SK-N-SH treated with all-trans-retinoic acid at 6 μM for 48 hours (cell line): ENCODE measurements around the gene TSEN2.
"Not testable (repeated sequence)": the region's sequence is repeated elsewhere in the genome, so short reads cannot be mapped to it uniquely, and the experiment has no call there.

Experiments
- ATAC-seq: fragments of 200-7000 bp; cut with Tn5 transposase; 3 replicates; pipeline ENCODE4 v1.9.1; 2020; ENCODE audit warnings: mild to moderate bottlenecking, moderate library complexity
- ARNTL ChIP-seq: fragments of 450-650 bp; formaldehyde crosslinking; IDR thresholded peaks from 2 replicates; pipeline ENCODE4 v1.5.0; 2020; ENCODE audit warnings: low read depth, mild to moderate bottlenecking, moderate library complexity, borderline replicate concordance
- BACH2 ChIP-seq: fragments of 250-450 bp; sonication (Bioruptor Pico); IDR thresholded peaks from 2 replicates; pipeline ENCODE4 v1.9.0; 2021; ENCODE audit warnings: mild to moderate bottlenecking, borderline replicate concordance
- CREB5 ChIP-seq: fragments of 250-450 bp; sonication (Bioruptor Pico); IDR thresholded peaks from 2 replicates; pipeline ENCODE4 v1.5.1; 2020; ENCODE audit warnings: low read depth, mild to moderate bottlenecking, moderate library complexity
- CSDC2 ChIP-seq: fragments of 250-450 bp; sonication (Bioruptor Pico); IDR thresholded peaks from 2 replicates; pipeline ENCODE4 v1.5.0; 2020; ENCODE audit warnings: mild to moderate bottlenecking, moderate library complexity
- ESRRG ChIP-seq: fragments of 250-450 bp; sonication (Bioruptor Pico); IDR thresholded peaks from 2 replicates; pipeline ENCODE4 v1.6.1; 2021; ENCODE audit warnings: mild to moderate bottlenecking
- GLIS3 ChIP-seq: fragments of 250-450 bp; sonication (Bioruptor Pico); IDR thresholded peaks from 2 replicates; pipeline ENCODE4 v1.5.0; 2020; ENCODE audit warnings: mild to moderate bottlenecking, moderate library complexity
- ISL1 ChIP-seq: fragments of 250-450 bp; sonication (Bioruptor Pico); IDR thresholded peaks from 2 replicates; pipeline ENCODE4 v2.1.2; 2022; ENCODE audit warnings: mild to moderate bottlenecking, moderate library complexity
- OSR1 ChIP-seq: fragments of 250-450 bp; sonication (Bioruptor Pico); IDR thresholded peaks from 2 replicates; pipeline ENCODE4 v1.8.0; 2022; ENCODE audit warnings: moderate library complexity, mild to moderate bottlenecking, inconsistent platforms
- PPARA ChIP-seq: fragments of 250-450 bp; sonication (Bioruptor Pico); IDR thresholded peaks from 2 replicates; pipeline ENCODE4 v1.5.0; 2020; ENCODE audit warnings: mild to moderate bottlenecking, borderline replicate concordance
- RARB ChIP-seq: fragments of 250-450 bp; sonication (Bioruptor Pico); IDR thresholded peaks from 2 replicates; pipeline ENCODE4 v1.8.0; 2021; ENCODE audit warnings: mild to moderate bottlenecking, moderate library complexity
- SNAI2 ChIP-seq: fragments of 250-450 bp; sonication (Bioruptor Pico); IDR thresholded peaks from 2 replicates; pipeline ENCODE4 v1.5.0; 2020; ENCODE audit warnings: mild to moderate bottlenecking, moderate library complexity
- TCF4 ChIP-seq: fragments of 250-450 bp; sonication (Bioruptor Pico); IDR thresholded peaks from 2 replicates; pipeline ENCODE4 v1.8.0; 2021; ENCODE audit warnings: mild to moderate bottlenecking, moderate library complexity, borderline replicate concordance
- TOX ChIP-seq: fragments of 250-450 bp; sonication (Bioruptor Pico); IDR thresholded peaks from 2 replicates; pipeline ENCODE4 v1.8.0; 2021; ENCODE audit warnings: mild to moderate bottlenecking, moderate library complexity, borderline replicate concordance
- ZFP3 ChIP-seq: fragments of 250-450 bp; sonication (Bioruptor Pico); IDR thresholded peaks from 2 replicates; pipeline ENCODE4 v1.5.0; 2020; ENCODE audit warnings: mild to moderate bottlenecking, moderate library complexity
- ZNF565 ChIP-seq: fragments of 450-650 bp; formaldehyde crosslinking; conservative IDR thresholded peaks from 2 replicates; pipeline ENCODE4 v1.5.0; 2020; ENCODE audit warnings: low read depth, mild to moderate bottlenecking, moderate library complexity
- ZNF70 ChIP-seq: fragments of 450-650 bp; formaldehyde crosslinking; IDR thresholded peaks from 2 replicates; pipeline ENCODE4 v1.5.0; 2020; ENCODE audit warnings: mild to moderate bottlenecking, moderate library complexity
- ZNF8 ChIP-seq: fragments of 450-650 bp; formaldehyde crosslinking; IDR thresholded peaks from 2 replicates; pipeline ENCODE4 v1.5.0; 2020; ENCODE audit warnings: mild to moderate bottlenecking, moderate library complexity
- TF ChIP-seq, protein P1 (sequence below): fragments of 250-450 bp; sonication (Bioruptor Pico); IDR thresholded peaks from 2 replicates; pipeline ENCODE4 v1.5.1; 2021; ENCODE audit warnings: mild to moderate bottlenecking, moderate library complexity
- TF ChIP-seq, protein P2 (sequence below): fragments of 250-450 bp; sonication (Bioruptor Pico); IDR thresholded peaks from 2 replicates; pipeline ENCODE4 v1.5.0; 2020; ENCODE audit warnings: mild to moderate bottlenecking, moderate library complexity
- TF ChIP-seq, protein P3 (sequence below): fragments of 250-450 bp; sonication (Bioruptor Pico); IDR thresholded peaks from 2 replicates; pipeline ENCODE4 v1.8.0; 2020; ENCODE audit warnings: mild to moderate bottlenecking, moderate library complexity, borderline replicate concordance
- TF ChIP-seq, protein P4 (sequence below): fragments of 250-450 bp; sonication (Bioruptor Pico); IDR thresholded peaks from 2 replicates; pipeline ENCODE4 v1.8.0; 2021; ENCODE audit warnings: low read depth, mild to moderate bottlenecking, moderate library complexity, borderline replicate concordance

Gene TSEN2

GRCh38 chr3:12468276-12468675, 16.0 kb upstream of the TSEN2 start:
- TF ChIP-seq PPARA (CRISPR knock-in tag) (no peak), ISL1 (CRISPR knock-in tag) (no peak), OSR1 (CRISPR knock-in tag) (no peak), ZNF565 (CRISPR knock-in tag) (no peak), CREB5 (CRISPR knock-in tag) (no peak), BACH2 (CRISPR knock-in tag) (no peak), CSDC2 (CRISPR knock-in tag) (no peak), ZFP3 (CRISPR knock-in tag) (no peak), TCF4 (CRISPR knock-in tag) (no peak), TOX (CRISPR knock-in tag) (no peak), ESRRG (CRISPR knock-in tag) (no peak), RARB (no peak), ZNF8 (CRISPR knock-in tag) (no peak), ARNTL (no peak), ZNF70 (no peak), SNAI2 (CRISPR knock-in tag) (no peak), GLIS3 (no peak)
- TF ChIP-seq, protein P1, sequence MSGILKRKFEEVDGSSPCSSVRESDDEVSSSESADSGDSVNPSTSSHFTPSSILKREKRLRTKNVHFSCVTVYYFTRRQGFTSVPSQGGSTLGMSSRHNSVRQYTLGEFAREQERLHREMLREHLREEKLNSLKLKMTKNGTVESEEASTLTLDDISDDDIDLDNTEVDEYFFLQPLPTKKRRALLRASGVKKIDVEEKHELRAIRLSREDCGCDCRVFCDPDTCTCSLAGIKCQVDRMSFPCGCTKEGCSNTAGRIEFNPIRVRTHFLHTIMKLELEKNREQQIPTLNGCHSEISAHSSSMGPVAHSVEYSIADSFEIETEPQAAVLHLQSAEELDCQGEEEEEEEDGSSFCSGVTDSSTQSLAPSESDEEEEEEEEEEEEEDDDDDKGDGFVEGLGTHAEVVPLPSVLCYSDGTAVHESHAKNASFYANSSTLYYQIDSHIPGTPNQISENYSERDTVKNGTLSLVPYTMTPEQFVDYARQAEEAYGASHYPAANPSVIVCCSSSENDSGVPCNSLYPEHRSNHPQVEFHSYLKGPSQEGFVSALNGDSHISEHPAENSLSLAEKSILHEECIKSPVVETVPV (CRISPR knock-in tag): no peak
- TF ChIP-seq, protein P2, sequence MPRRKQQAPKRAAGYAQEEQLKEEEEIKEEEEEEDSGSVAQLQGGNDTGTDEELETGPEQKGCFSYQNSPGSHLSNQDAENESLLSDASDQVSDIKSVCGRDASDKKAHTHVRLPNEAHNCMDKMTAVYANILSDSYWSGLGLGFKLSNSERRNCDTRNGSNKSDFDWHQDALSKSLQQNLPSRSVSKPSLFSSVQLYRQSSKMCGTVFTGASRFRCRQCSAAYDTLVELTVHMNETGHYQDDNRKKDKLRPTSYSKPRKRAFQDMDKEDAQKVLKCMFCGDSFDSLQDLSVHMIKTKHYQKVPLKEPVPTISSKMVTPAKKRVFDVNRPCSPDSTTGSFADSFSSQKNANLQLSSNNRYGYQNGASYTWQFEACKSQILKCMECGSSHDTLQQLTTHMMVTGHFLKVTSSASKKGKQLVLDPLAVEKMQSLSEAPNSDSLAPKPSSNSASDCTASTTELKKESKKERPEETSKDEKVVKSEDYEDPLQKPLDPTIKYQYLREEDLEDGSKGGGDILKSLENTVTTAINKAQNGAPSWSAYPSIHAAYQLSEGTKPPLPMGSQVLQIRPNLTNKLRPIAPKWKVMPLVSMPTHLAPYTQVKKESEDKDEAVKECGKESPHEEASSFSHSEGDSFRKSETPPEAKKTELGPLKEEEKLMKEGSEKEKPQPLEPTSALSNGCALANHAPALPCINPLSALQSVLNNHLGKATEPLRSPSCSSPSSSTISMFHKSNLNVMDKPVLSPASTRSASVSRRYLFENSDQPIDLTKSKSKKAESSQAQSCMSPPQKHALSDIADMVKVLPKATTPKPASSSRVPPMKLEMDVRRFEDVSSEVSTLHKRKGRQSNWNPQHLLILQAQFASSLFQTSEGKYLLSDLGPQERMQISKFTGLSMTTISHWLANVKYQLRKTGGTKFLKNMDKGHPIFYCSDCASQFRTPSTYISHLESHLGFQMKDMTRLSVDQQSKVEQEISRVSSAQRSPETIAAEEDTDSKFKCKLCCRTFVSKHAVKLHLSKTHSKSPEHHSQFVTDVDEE (CRISPR knock-in tag): no peak
- TF ChIP-seq, protein P3, sequence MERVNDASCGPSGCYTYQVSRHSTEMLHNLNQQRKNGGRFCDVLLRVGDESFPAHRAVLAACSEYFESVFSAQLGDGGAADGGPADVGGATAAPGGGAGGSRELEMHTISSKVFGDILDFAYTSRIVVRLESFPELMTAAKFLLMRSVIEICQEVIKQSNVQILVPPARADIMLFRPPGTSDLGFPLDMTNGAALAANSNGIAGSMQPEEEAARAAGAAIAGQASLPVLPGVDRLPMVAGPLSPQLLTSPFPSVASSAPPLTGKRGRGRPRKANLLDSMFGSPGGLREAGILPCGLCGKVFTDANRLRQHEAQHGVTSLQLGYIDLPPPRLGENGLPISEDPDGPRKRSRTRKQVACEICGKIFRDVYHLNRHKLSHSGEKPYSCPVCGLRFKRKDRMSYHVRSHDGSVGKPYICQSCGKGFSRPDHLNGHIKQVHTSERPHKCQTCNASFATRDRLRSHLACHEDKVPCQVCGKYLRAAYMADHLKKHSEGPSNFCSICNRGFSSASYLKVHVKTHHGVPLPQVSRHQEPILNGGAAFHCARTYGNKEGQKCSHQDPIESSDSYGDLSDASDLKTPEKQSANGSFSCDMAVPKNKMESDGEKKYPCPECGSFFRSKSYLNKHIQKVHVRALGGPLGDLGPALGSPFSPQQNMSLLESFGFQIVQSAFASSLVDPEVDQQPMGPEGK (CRISPR knock-in tag): no peak
- no peak for ATAC-seq

DNA sequence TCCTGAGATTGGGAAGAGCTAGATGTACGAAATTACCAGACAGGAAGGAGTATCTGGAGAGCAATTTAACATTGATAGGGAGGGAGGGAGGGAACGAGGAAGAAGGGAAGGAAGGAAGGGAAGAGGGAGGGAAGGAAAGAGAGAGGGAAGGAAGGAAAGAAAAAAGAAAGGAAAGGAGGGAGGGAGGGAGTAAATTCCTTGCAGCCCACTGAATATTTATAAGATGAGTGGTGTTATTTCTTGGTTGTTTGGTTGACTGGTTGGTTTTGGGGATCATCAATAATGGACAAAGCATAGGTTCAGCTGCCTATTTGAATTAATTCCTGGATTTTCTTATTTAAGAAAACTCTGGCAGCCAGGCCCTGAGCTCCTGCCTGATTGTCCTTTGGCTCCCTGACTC, 15.5 kb upstream of the TSEN2 start:
- ATAC-seq: no peak
- TF ChIP-seq RARB: no peak
- TF ChIP-seq, protein P3 (CRISPR knock-in tag): no peak
- TF ChIP-seq, protein P1 (CRISPR knock-in tag): no peak
- no peak for TF ChIP-seq GLIS3
- no peak for TF ChIP-seq ISL1 (CRISPR knock-in tag)
- TF ChIP-seq, protein P4, sequence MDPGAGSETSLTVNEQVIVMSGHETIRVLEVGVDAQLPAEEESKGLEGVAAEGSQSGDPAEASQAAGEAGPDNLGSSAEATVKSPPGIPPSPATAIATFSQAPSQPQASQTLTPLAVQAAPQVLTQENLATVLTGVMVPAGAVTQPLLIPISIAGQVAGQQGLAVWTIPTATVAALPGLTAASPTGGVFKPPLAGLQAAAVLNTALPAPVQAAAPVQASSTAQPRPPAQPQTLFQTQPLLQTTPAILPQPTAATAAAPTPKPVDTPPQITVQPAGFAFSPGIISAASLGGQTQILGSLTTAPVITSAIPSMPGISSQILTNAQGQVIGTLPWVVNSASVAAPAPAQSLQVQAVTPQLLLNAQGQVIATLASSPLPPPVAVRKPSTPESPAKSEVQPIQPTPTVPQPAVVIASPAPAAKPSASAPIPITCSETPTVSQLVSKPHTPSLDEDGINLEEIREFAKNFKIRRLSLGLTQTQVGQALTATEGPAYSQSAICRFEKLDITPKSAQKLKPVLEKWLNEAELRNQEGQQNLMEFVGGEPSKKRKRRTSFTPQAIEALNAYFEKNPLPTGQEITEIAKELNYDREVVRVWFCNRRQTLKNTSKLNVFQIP (CRISPR knock-in tag): no peak
- no peak for TF ChIP-seq OSR1 (CRISPR knock-in tag)
- TF ChIP-seq CREB5 (CRISPR knock-in tag): no peak
- TF ChIP-seq, protein P2 (CRISPR knock-in tag): no peak
- TF ChIP-seq, all 23 proteins: peak for 0

DNA sequence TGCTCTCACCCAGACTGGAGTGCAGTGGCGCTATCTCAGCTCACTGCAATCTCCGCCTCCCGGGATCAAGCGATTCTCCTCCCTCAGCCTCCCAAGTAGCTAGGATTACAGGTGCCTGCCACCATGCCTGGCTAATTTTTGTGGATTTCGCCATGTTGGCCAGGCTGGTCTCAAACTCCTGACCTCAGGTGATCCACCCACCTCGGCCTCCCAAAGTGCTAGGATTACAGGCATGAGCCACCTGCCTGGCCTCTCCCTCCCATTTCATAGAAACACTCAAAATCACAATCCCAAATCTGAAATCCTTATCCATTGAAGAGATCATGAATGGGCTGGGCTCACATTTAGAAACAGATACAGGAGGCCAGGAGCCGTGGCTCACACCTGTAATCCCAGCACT, 15.1 kb upstream of the TSEN2 start:
- ATAC-seq: not testable (repeated sequence)
